Keratinocyte (primary cell): ENCODE measurements around the gene KIAA1143. TPM values are rescaled to one million over a fixed set of nuclear protein-coding genes. Genes with fewer than 3 reads are reported as not detected.

Experiments
- DNase-seq: peaks from one replicate; pipeline ENCODE4 v3.0.0-alpha.2; 2011; ENCODE audit warnings: low read depth, missing footprints, low spot score
- FAIRE-seq: peaks from 2 replicates; lab custom pipeline; 2011; peaks lifted over from hg19 to GRCh38; lab: Jason Lieb, UNC
- H2AFZ ChIP-seq: 2 replicates; pipeline ENCODE4 v1.6.0; 2012; ENCODE audit warnings: low read length, control low read depth, inconsistent platforms; ENCODE audit not compliant: control insufficient read depth
- H3K27ac ChIP-seq: 2 replicates; pipeline ENCODE4 v1.5.1; 2011; ENCODE audit warnings: low read length; ENCODE audit not compliant: control insufficient read depth, insufficient read depth
- H3K27me3 ChIP-seq: 3 replicates; pipeline ENCODE4 v1.6.0; 2011; ENCODE audit warnings: low read length; ENCODE audit not compliant: control insufficient read depth, insufficient read depth; ENCODE audit errors: extremely low read depth
- H3K36me3 ChIP-seq, 2 experiments: 2 replicates in 1 of 2; 3 replicates in 1 of 2; pipeline ENCODE4 v1.5.1; 2011; ENCODE audit warnings: low read length in 2 of 2, mild to moderate bottlenecking in 1 of 2; ENCODE audit not compliant: control insufficient read depth in 2 of 2, insufficient read depth in 2 of 2; ENCODE audit errors: extremely low read depth in 1 of 2
- H3K4me1 ChIP-seq: 3 replicates; pipeline ENCODE4 v1.5.1; 2011; ENCODE audit warnings: low read length; ENCODE audit not compliant: control insufficient read depth, insufficient read depth; ENCODE audit errors: extremely low read depth
- H3K4me2 ChIP-seq: 3 replicates; pipeline ENCODE4 v1.6.0; 2011; ENCODE audit warnings: low read depth, low read length; ENCODE audit not compliant: control insufficient read depth, insufficient read depth; ENCODE audit errors: extremely low read depth
- H3K4me3 ChIP-seq, 3 experiments: fragments of 200-600 bp in 1 of 3; sonication (generic) in 1 of 3; 2 replicates in 2 of 3; 3 replicates in 1 of 3; pipeline ENCODE4 v1.5.1; 2011 to 2016; ENCODE audit warnings: low read length in 3 of 3, mild to moderate bottlenecking in 3 of 3, control low read depth in 2 of 3, inconsistent platforms in 1 of 3, low read depth in 1 of 3, mixed read lengths in 1 of 3, mixed run types in 1 of 3, moderate library complexity in 1 of 3; ENCODE audit not compliant: control insufficient read depth in 2 of 3, insufficient read depth in 2 of 3; ENCODE audit errors: extremely low read depth in 1 of 3
- H3K79me2 ChIP-seq: 2 replicates; pipeline ENCODE4 v1.6.0; 2012; ENCODE audit warnings: low read length; ENCODE audit not compliant: control insufficient read depth, insufficient read depth
- H3K9ac ChIP-seq: 3 replicates; pipeline ENCODE4 v1.6.0; 2011; ENCODE audit warnings: low read length; ENCODE audit not compliant: control insufficient read depth, insufficient read depth; ENCODE audit errors: extremely low read depth
- H3K9me1 ChIP-seq: 3 replicates; pipeline ENCODE4 v1.6.0; 2011; ENCODE audit warnings: low read length; ENCODE audit not compliant: control insufficient read depth, insufficient read depth; ENCODE audit errors: extremely low read depth
- H3K9me3 ChIP-seq: 2 replicates; pipeline ENCODE4 v1.5.1; 2012; ENCODE audit warnings: low read depth, low read length; ENCODE audit not compliant: control insufficient read depth
- H4K20me1 ChIP-seq: 3 replicates; pipeline ENCODE4 v1.6.0; 2011; ENCODE audit warnings: low read length; ENCODE audit not compliant: control insufficient read depth, insufficient read depth; ENCODE audit errors: extremely low read depth
- CTCF ChIP-seq, 3 experiments: IDR thresholded peaks in 1 of 3; conservative IDR thresholded peaks in 1 of 3; optimal IDR thresholded peaks in 1 of 3; 2 replicates in 2 of 3; 3 replicates in 1 of 3; pipeline versions ENCODE3 to v1.5.1; 2011; ENCODE audit warnings: low read length in 3 of 3, mild to moderate bottlenecking in 3 of 3, moderate library complexity in 2 of 3, control low read depth in 1 of 3, inconsistent platforms in 1 of 3; ENCODE audit not compliant: insufficient read depth in 2 of 3; ENCODE audit errors: extremely low read depth in 1 of 3
- EZH2 ChIP-seq: IDR thresholded peaks from one replicate; pipeline ENCODE4 v1.6.1; 2012; ENCODE audit warnings: inconsistent platforms, mild to moderate bottlenecking, low read length, moderate library complexity
- dilution Hi-C: fragments of 300-500 bp; cut with MboI; formaldehyde crosslinking; loops from one replicate; pipeline ENCODE4 v1.7.0; 2020; ENCODE audit warnings: low sequenced_read_pairs; ENCODE audit not compliant: extremely low pct_ligation_motif_present
- polyA minus RNA-seq, 3 experiments: library from RNA; depleted of rRNA, polyadenylated mRNA; stranded (reverse); fragments of >200 nt; gene quantifications; 1 replicate in 1 of 3; 2 replicates in 1 of 3; 3 replicates in 1 of 3; pipeline ENCODE4 v1.2.3, GENCODE V29; 2011
- polyA plus RNA-seq, 5 experiments: library from polyadenylated mRNA; depleted of rRNA in 3 of 5; stranded (reverse) in 3 of 5; stranded (forward) in 1 of 5; unstranded in 1 of 5; fragments of >200 nt; gene quantifications; 1 replicate in 1 of 5; 2 replicates in 3 of 5; 3 replicates in 1 of 5; pipeline versions ENCODE4 v1.2.1 to v1.2.3, GENCODE V29; 2011 to 2012; ENCODE audit warnings: missing spikeins in 2 of 5, low read depth in 1 of 5, low replicate concordance in 1 of 5

KIAA1143 gene
- polyA plus RNA-seq (9.3 to 12.7 TPM (median 10.8 TPM) in 3 replicates), polyA minus RNA-seq (3.8 to 15.4 TPM (median 11.6 TPM) in 3 replicates)
- 68.1 TPM for polyA plus RNA-seq (2011; ENCODE audit: low read depth)
- 8.0 and 14.3 TPM in 2 replicates for polyA plus RNA-seq (2011; cell fraction: cytosol; rRNA removed)
- polyA plus RNA-seq (2011; cell fraction: nucleus; rRNA removed), result 6.9 and 8.5 TPM in 2 replicates
- 10.1 and 11.2 TPM in 2 replicates for polyA plus RNA-seq (2012; ENCODE audit: low replicate concordance)
- 11.7 TPM for polyA minus RNA-seq (2011; cell fraction: cytosol; rRNA and poly(A)+ RNA removed)
- polyA minus RNA-seq (2011; cell fraction: nucleus; rRNA and poly(A)+ RNA removed), result 5.2 and 9.4 TPM in 2 replicates

GRCh38 chr3:44761424-44762169, at the start of gene KIAA1143, which contains the start of gene KIF15:
Gene KIAA1143, minus strand, starts transcription at chr3:44761619. Its CDS starts 17 bp downstream, at chr3:44761602.
Gene KIF15, plus strand, starts transcription at chr3:44761794. Its CDS starts 72 bp downstream, at chr3:44761866.
- Histone ChIP-seq H3K9me1 (no peaks in the 10 kb centered on the region), H3K27me3 (no peaks in the 10 kb centered on the region), H3K27ac (peak within 1 kb of the TSS; percentile 79), H3K36me3 (peaks cover 0 to 7% of the 10 kb centered on the region in 2 experiments), H3K4me1 (peaks cover 9% of the 10 kb centered on the region), H3K4me2 (peak within 1 kb of the TSS; percentile 99), H4K20me1 (no peaks in the 10 kb centered on the region), H3K4me3 (peak within 1 kb of the TSS; percentile 63 to 98 (median 93)), H3K79me2 (peaks cover 53% of the 10 kb centered on the region), H2AFZ (peak within 1 kb of the TSS; percentile 100), H3K9me3 (no peaks in the 10 kb centered on the region), H3K9ac (peak within 1 kb of the TSS; percentile 85)
- DNase-seq, result peak; percentile 52
- TF ChIP-seq EZH2 (no peak), CTCF (optimal IDR thresholded peaks at IDR 0.05 in 1 of 3, IDR thresholded peaks at IDR 0.05 in 1 of 3, conservative IDR thresholded peaks at IDR 0.05 in 1 of 3; ENCODE audit: extremely low read depth in 1 of 3, insufficient read depth in 2 of 3, low read length in 3 of 3) (peak in 2 of 3 experiments; percentile 5 to 47)
- no peak for FAIRE-seq
- dilution Hi-C loops, result no loop called here

GRCh38 chr3:44805960-44806359, 44.5 kb upstream of the KIAA1143 start:
- Histone ChIP-seq H4K20me1 (no peaks in the 10 kb centered on the region), H2AFZ (no peak overlapping the region), H3K9me3 (no peaks in the 10 kb centered on the region), H3K4me3 (no peak overlapping the region), H3K4me2 (no peak overlapping the region), H3K4me1 (no peaks in the 10 kb centered on the region), H3K27ac (no peak overlapping the region), H3K27me3 (no peaks in the 10 kb centered on the region), H3K36me3 (peaks cover 2 to 9% of the 10 kb centered on the region in 2 experiments), H3K9me1 (no peaks in the 10 kb centered on the region), H3K9ac (no peak overlapping the region), H3K79me2 (no peaks in the 10 kb centered on the region)
- dilution Hi-C loops, result no loop called here
- no peak for DNase-seq
- TF ChIP-seq EZH2 (no peak), CTCF (optimal IDR thresholded peaks at IDR 0.05 in 1 of 3, IDR thresholded peaks at IDR 0.05 in 1 of 3, conservative IDR thresholded peaks at IDR 0.05 in 1 of 3; ENCODE audit: extremely low read depth in 1 of 3, insufficient read depth in 2 of 3, low read length in 3 of 3) (no peak)
- FAIRE-seq, result no peak
